Measurements from ENCODE around the gene ASAP2.
"Not testable (repeated sequence)": the region's sequence is repeated elsewhere in the genome, so short reads cannot be mapped to it uniquely, and the experiment has no call there.

The ASAP2 gene

GRCh38 chr2:9212661-9213411, 6.2 kb downstream of the ASAP2 start:
- no peak for DNase-seq (ENCODE audit: low spot score)

- no peak for DNase-seq (ENCODE audit: low spot score)
Measured at GRCh38 chr2:9213477-9214051, 7.0 kb downstream of the ASAP2 start.

- no peak for DNase-seq (ENCODE audit: low spot score)
Measured at GRCh38 chr2:9214873-9215272, 8.3 kb downstream of the ASAP2 start.

GRCh38 chr2:9215680-9216079, 9.1 kb downstream of the ASAP2 start:
- no peak for DNase-seq (ENCODE audit: low spot score)

- DNase-seq (ENCODE audit: low spot score), result not testable (repeated sequence)
Measured at GRCh38 chr2:9216143-9216542, 9.5 kb downstream of the ASAP2 start.

- no peak for DNase-seq (ENCODE audit: low spot score)
Measured at GRCh38 chr2:9217838-9218770, 11.5 kb downstream of the ASAP2 start.

GRCh38 chr2:9219027-9219445, 12.4 kb downstream of the ASAP2 start:
- DNase-seq (ENCODE audit: low spot score), result no peak

GRCh38 chr2:9220201-9220600, 13.6 kb downstream of the ASAP2 start:
- DNase-seq (ENCODE audit: low spot score), result no peak

- DNase-seq (ENCODE audit: low spot score), result no peak
Measured at GRCh38 chr2:9221223-9221622, 14.6 kb downstream of the ASAP2 start.

GRCh38 chr2:9222239-9222892, 15.8 kb downstream of the ASAP2 start:
- DNase-seq (ENCODE audit: low spot score), result no peak

GRCh38 chr2:9222893-9223287, 16.3 kb downstream of the ASAP2 start:
- no peak for DNase-seq (ENCODE audit: low spot score)

GRCh38 chr2:9225806-9226205, 19.2 kb downstream of the ASAP2 start:
- no peak for DNase-seq (ENCODE audit: low spot score)

- DNase-seq (ENCODE audit: low spot score), result no peak
Measured at GRCh38 chr2:9226458-9227380, 20.1 kb downstream of the ASAP2 start.

GRCh38 chr2:9228088-9228751, 21.6 kb downstream of the ASAP2 start:
- DNase-seq (ENCODE audit: low spot score), result no peak

GRCh38 chr2:9228781-9229469, 22.3 kb downstream of the ASAP2 start:
- no peak for DNase-seq (ENCODE audit: low spot score)

GRCh38 chr2:9229470-9229820, 22.8 kb downstream of the ASAP2 start:
- DNase-seq (ENCODE audit: low spot score), result no peak

- DNase-seq (ENCODE audit: low spot score), result no peak
Measured at GRCh38 chr2:9230051-9230802, 23.6 kb downstream of the ASAP2 start.

- no peak for DNase-seq (ENCODE audit: low spot score)
Measured at GRCh38 chr2:9230881-9231280, 24.3 kb downstream of the ASAP2 start.
